Liver (tissue), 9 donors: ENCODE measurements around the gene HUS1. TPM values are rescaled to one million over a fixed set of nuclear protein-coding genes. Genes with fewer than 3 reads are reported as not detected.

Source experiments
- DNase-seq: peaks from one replicate; pipeline ENCODE4 v3.0.0-alpha.2; 2017; ENCODE audit warnings: low spot score
- H3K27ac ChIP-seq, 2 donors: one replicate each; pipeline ENCODE4 v1.7.0; 2013; ENCODE audit warnings: inconsistent platforms in 2 of 2, low read length in 2 of 2, control low read depth in 1 of 2, low read depth in 1 of 2, mild to moderate bottlenecking in 1 of 2
- H3K27me3 ChIP-seq, 4 donors: one replicate each; pipeline versions ENCODE4 v1.6.1 to v1.7.0; 2013; ENCODE audit warnings: low read length in 3 of 4, inconsistent platforms in 1 of 4, mild to moderate bottlenecking in 1 of 4, moderate library complexity in 1 of 4; ENCODE audit not compliant: control insufficient read depth in 4 of 4, insufficient read depth in 4 of 4
- H3K36me3 ChIP-seq, 4 donors: one replicate each; pipeline versions ENCODE4 v1.6.1 to v1.7.0; 2013; ENCODE audit warnings: low read length in 3 of 4, mild to moderate bottlenecking in 3 of 4, low read depth in 1 of 4, moderate library complexity in 1 of 4; ENCODE audit not compliant: control insufficient read depth in 4 of 4, insufficient read depth in 3 of 4
- H3K4me1 ChIP-seq, 4 donors: one replicate each; pipeline versions ENCODE4 v1.6.1 to v1.7.0; 2013; ENCODE audit warnings: low read length in 3 of 4, mild to moderate bottlenecking in 3 of 4, moderate library complexity in 1 of 4; ENCODE audit not compliant: control insufficient read depth in 4 of 4, insufficient read depth in 4 of 4
- H3K4me3 ChIP-seq, 3 donors: one replicate each; pipeline versions ENCODE4 v1.6.1 to v1.7.0; 2013; ENCODE audit warnings: low read length in 3 of 3, control low read depth in 1 of 3, low read depth in 1 of 3, mild to moderate bottlenecking in 1 of 3
- H3K9ac ChIP-seq, 2 donors: one replicate each; pipeline ENCODE4 v1.7.0; 2013; ENCODE audit warnings: low read length in 2 of 2, mild to moderate bottlenecking in 2 of 2, moderate library complexity in 2 of 2, control low read depth in 1 of 2, low read depth in 1 of 2
- H3K9me3 ChIP-seq, 4 donors: one replicate each; pipeline versions ENCODE4 v1.6.1 to v1.7.0; 2013; ENCODE audit warnings: low read length in 3 of 4; ENCODE audit not compliant: control insufficient read depth in 4 of 4
- ATF3 ChIP-seq: IDR thresholded peaks from 2 replicates; pipeline ENCODE4 v1.6.1; 2016; ENCODE audit warnings: antibody characterized with exemption
- CTCF ChIP-seq: fragments of 150-350 bp; IDR thresholded peaks from 2 replicates; pipeline ENCODE4 v1.5.1; 2017; ENCODE audit warnings: improper control_type of control experiment, low read depth, low read length; ENCODE audit not compliant: missing input control
- EGR1 ChIP-seq, 2 donors: IDR thresholded peaks; 2 replicates each; pipeline ENCODE4 v1.6.1; 2016 to 2018; ENCODE audit warnings: antibody characterized with exemption in 2 of 2, low read depth in 2 of 2
- FOXA1 ChIP-seq: IDR thresholded peaks from 2 replicates; pipeline ENCODE4 v1.6.1; 2016; ENCODE audit warnings: antibody characterized with exemption
- FOXA2 ChIP-seq: IDR thresholded peaks from 2 replicates; pipeline ENCODE4 v1.6.1; 2016; ENCODE audit warnings: antibody characterized with exemption
- GABPA ChIP-seq, 2 donors: IDR thresholded peaks in 1 of 2; conservative IDR thresholded peaks in 1 of 2; 2 replicates each; pipeline ENCODE4 v1.6.1; 2016; ENCODE audit warnings: antibody characterized with exemption in 2 of 2, mild to moderate bottlenecking in 1 of 2, moderate library complexity in 1 of 2
- HNF4A ChIP-seq, 2 donors: conservative IDR thresholded peaks; 2 replicates each; pipeline ENCODE4 v1.6.1; 2016; ENCODE audit warnings: antibody characterized with exemption in 2 of 2, mild to moderate bottlenecking in 2 of 2
- HNF4G ChIP-seq: IDR thresholded peaks from 2 replicates; pipeline ENCODE4 v1.6.1; 2016; ENCODE audit warnings: antibody characterized with exemption
- JUND ChIP-seq, 2 donors: IDR thresholded peaks; 2 replicates each; pipeline ENCODE4 v1.6.1; 2016; ENCODE audit warnings: antibody characterized with exemption in 2 of 2
- MAX ChIP-seq: IDR thresholded peaks from 2 replicates; pipeline ENCODE4 v1.6.1; 2016; ENCODE audit warnings: antibody characterized with exemption
- NR2F2 ChIP-seq: IDR thresholded peaks from 2 replicates; pipeline ENCODE4 v1.6.1; 2016; ENCODE audit warnings: antibody characterized with exemption
- RAD21 ChIP-seq, 2 donors: IDR thresholded peaks; 2 replicates each; pipeline ENCODE4 v1.6.1; 2016; ENCODE audit warnings: antibody characterized with exemption in 2 of 2, mild to moderate bottlenecking in 2 of 2
- REST ChIP-seq: IDR thresholded peaks from 2 replicates; pipeline ENCODE4 v1.6.1; 2016; ENCODE audit warnings: antibody characterized with exemption, mild to moderate bottlenecking
- RXRA ChIP-seq, 2 donors: IDR thresholded peaks; 2 replicates each; pipeline ENCODE4 v1.6.1; 2017 to 2018; ENCODE audit warnings: antibody characterized with exemption in 2 of 2, mild to moderate bottlenecking in 1 of 2
- TAF1 ChIP-seq: conservative IDR thresholded peaks from 2 replicates; pipeline ENCODE4 v1.6.1; 2016; ENCODE audit warnings: antibody characterized with exemption, mild to moderate bottlenecking
- YY1 ChIP-seq: IDR thresholded peaks from 2 replicates; pipeline ENCODE4 v1.6.1; 2016; ENCODE audit warnings: antibody characterized with exemption, mild to moderate bottlenecking
- ZBTB33 ChIP-seq: IDR thresholded peaks from 2 replicates; pipeline ENCODE4 v1.6.1; 2016; ENCODE audit warnings: antibody characterized with exemption
- WGBS: extraction: QIAGEN DNeasy Blood & Tissue Kit; methylation state at CpG from one replicate; pipeline ENCODE4 v1.1.7; 2013; 5-methylcytosine and 5-hydroxymethylcytosine counted together
- polyA plus RNA-seq, 2 donors: library from polyadenylated mRNA; stranded (reverse) in 1 of 2; unstranded in 1 of 2; fragments of 200-250 nt in 1 of 2; fragments of >200 nt in 1 of 2; fragmentation: Nextera tagmentation in 1 of 2; extraction: Ambion mirVana in 1 of 2; gene quantifications; one replicate each; pipeline versions ENCODE4 v1.2.1 to v1.2.3, GENCODE V29; 2013 to 2015
- total RNA-seq, 2 donors: library from RNA; depleted of rRNA; stranded (reverse); fragments of >200 nt; gene quantifications; one replicate each; pipeline ENCODE4 v1.2.3, GENCODE V29; 2014
- donor health status: healthy.
- donor health status: healthy.
- donor health status: healthy.
- donor health status: healthy.
- donor health status: healthy.

The HUS1 gene
- total and polyA plus RNA-seq, 4 donors: 9.2 to 39.0 (median 18.4) TPM

GRCh38 chr7:47967123-47967522 lies 12.3 kb downstream of the HUS1 start:
- DNase-seq: no peak
- TF ChIP-seq REST: no peak
- TF ChIP-seq RAD21 (IDR thresholded peaks at IDR 0.05): no peak
- TF ChIP-seq CTCF: no peak
- no peak for TF ChIP-seq ZBTB33
- TF ChIP-seq JUND (IDR thresholded peaks at IDR 0.05): no peak
- no peak for TF ChIP-seq FOXA2
- no peak for TF ChIP-seq HNF4A (conservative IDR thresholded peaks at IDR 0.05)
- TF ChIP-seq HNF4G: no peak
- no peak for TF ChIP-seq GABPA (IDR thresholded peaks at IDR 0.05 in 1 of 2, conservative IDR thresholded peaks at IDR 0.05 in 1 of 2)
- no peak for TF ChIP-seq YY1
- no peak for TF ChIP-seq TAF1
- no peak for TF ChIP-seq ATF3
- TF ChIP-seq EGR1 (IDR thresholded peaks at IDR 0.05; ENCODE audit: low read depth in 2 of 2): no peak
- TF ChIP-seq NR2F2: no peak
- TF ChIP-seq RXRA (IDR thresholded peaks at IDR 0.05): no peak
- Histone ChIP-seq H3K4me1 (peaks cover 0 to 1% (median 0%) of the 10 kb centered on the region in 4 donors), H3K27me3 (no peaks in the 10 kb centered on the region), H3K27ac (no peak overlapping the region), H3K9ac (no peak overlapping the region), H3K36me3 (peaks cover 15 to 57% (median 54%) of the 10 kb centered on the region in 4 donors), H3K4me3 (no peak overlapping the region), H3K9me3 (no peaks in the 10 kb centered on the region)
- 94% methylated on average over 5 of the region's 5 CpGs for WGBS

GRCh38 chr7:47965456-47965855 lies 14.0 kb downstream of the HUS1 start:
- no peaks in the 10 kb centered on the region for H3K9me3 ChIP-seq
- no peaks in the 10 kb centered on the region for H3K4me1 ChIP-seq
- H3K36me3 ChIP-seq: peaks cover 16 to 65% (median 62%) of the 10 kb centered on the region in 4 donors
- no peak for DNase-seq
- WGBS: 89% methylated on average over 5 of the region's 5 CpGs
- H3K4me3 ChIP-seq: no peak overlapping the region
- no peaks in the 10 kb centered on the region for H3K27me3 ChIP-seq
- no peak overlapping the region for H3K9ac ChIP-seq
- H3K27ac ChIP-seq: no peak overlapping the region
- TF ChIP-seq FOXA2 (no peak), JUND (IDR thresholded peaks at IDR 0.05) (no peak), HNF4A (conservative IDR thresholded peaks at IDR 0.05) (no peak), MAX (no peak), ZBTB33 (no peak), ATF3 (no peak), CTCF (no peak), RAD21 (IDR thresholded peaks at IDR 0.05) (no peak), FOXA1 (no peak), NR2F2 (no peak), HNF4G (no peak), RXRA (IDR thresholded peaks at IDR 0.05) (no peak), GABPA (IDR thresholded peaks at IDR 0.05 in 1 of 2, conservative IDR thresholded peaks at IDR 0.05 in 1 of 2) (no peak), YY1 (no peak)
